Measurements from ENCODE around the gene SBF2.
A peak's percentile ranks its signal among the peaks of the same experiment; 100 is the strongest.

Gene SBF2

GRCh38 chr11:9758637-9759518 is 535.1 kb downstream of the SBF2 start:
- no peaks in the 10 kb centered on the region for H3K9me3 Mint-ChIP-seq
- DNase-seq: peak; percentile 64
- H3K4me3 Mint-ChIP-seq: peak overlapping the region; percentile 72
- no peaks in the 10 kb centered on the region for H3K36me3 Mint-ChIP-seq
- peak overlapping the region; percentile 82 for H3K27ac Mint-ChIP-seq
- H3K27me3 Mint-ChIP-seq: no peaks in the 10 kb centered on the region
- H3K4me1 Mint-ChIP-seq: peaks cover 36% of the 10 kb centered on the region
- CTCF ChIA-PET: interaction anchor here (0.5 to 3.7 kb wide), 19 partner anchors 11 to 566 kb away, joined by 3 to 37 read pairs (median 5); partner anchors contain the start of gene ADM

- DNase-seq: peak; percentile 94
- no peaks in the 10 kb centered on the region for H3K27me3 Mint-ChIP-seq
- CTCF ChIA-PET: interaction anchor here (0.5 to 3.7 kb wide), 12 partner anchors 10 to 567 kb away, joined by 3 to 37 read pairs (median 4); partner anchors contain the start of gene ADM
- no peaks in the 10 kb centered on the region for H3K9me3 Mint-ChIP-seq
- peaks cover 38% of the 10 kb centered on the region for H3K4me1 Mint-ChIP-seq
- peak overlapping the region; percentile 72 for H3K4me3 Mint-ChIP-seq
- H3K27ac Mint-ChIP-seq: peak overlapping the region; percentile 79
- no peaks in the 10 kb centered on the region for H3K36me3 Mint-ChIP-seq
Observed at GRCh38 chr11:9757809-9758636, 536.0 kb downstream of the SBF2 start.

DNA sequence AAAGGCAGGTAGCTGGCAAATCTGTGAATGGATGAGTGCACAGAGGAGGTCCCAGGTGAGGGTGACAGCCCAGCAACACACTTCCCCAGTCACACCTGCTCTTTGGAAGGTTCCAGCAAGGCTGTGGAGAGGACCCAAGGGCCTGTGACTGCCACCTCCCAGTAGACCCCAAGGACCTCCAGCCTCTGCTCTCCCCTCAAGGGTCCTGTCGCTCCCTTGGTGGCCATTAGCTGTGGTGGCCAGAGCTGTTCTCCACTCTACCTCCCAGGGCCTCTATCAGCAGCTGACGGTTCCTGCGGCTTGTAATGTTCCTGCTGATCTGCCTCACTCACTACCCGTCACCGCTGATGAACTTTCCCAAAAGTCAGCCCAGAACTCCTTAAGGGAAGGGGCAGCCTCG is 537.1 kb downstream of the SBF2 start:
- H3K27me3 Mint-ChIP-seq: no peaks in the 10 kb centered on the region
- H3K4me1 Mint-ChIP-seq: peaks cover 40% of the 10 kb centered on the region
- H3K27ac Mint-ChIP-seq: no peak overlapping the region
- no peak overlapping the region for H3K4me3 Mint-ChIP-seq
- CTCF ChIA-PET: interaction anchor here (1.0 kb wide), 2 partner anchors 216 to 551 kb away, joined by 3 read pairs; no protein-coding TSS in a partner anchor
- H3K9me3 Mint-ChIP-seq: no peaks in the 10 kb centered on the region
- no peaks in the 10 kb centered on the region for H3K36me3 Mint-ChIP-seq
- DNase-seq: no peak

DNA sequence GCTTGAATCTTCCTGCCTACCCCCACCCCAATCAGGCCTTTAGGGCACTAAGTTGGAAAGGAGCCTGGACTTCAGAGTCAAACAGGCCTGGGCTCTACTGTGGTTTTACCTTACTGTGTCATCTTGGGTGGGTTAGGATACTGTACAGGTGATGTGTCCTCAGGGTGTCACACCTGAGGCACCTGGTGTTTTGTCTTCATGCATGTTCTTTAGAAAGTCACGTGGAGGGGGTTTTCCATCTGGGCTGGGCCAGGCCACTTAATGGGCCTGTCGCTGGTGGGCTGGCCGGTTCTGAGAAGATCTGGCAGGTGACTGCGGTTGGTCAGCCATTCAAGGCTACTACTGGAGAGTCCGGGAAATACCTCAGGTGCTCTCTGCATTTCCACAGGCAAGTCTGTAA is 537.6 kb downstream of the SBF2 start:
- Mint-ChIP-seq H3K4me1 (peaks cover 40% of the 10 kb centered on the region), H3K9me3 (no peaks in the 10 kb centered on the region), H3K27me3 (no peaks in the 10 kb centered on the region), H3K27ac (no peak overlapping the region), H3K36me3 (no peaks in the 10 kb centered on the region), H3K4me3 (no peak overlapping the region)
- CTCF ChIA-PET: interaction anchor here (1.0 kb wide), 2 partner anchors 216 to 551 kb away, joined by 3 read pairs; no protein-coding TSS in a partner anchor
- no peak for DNase-seq

- Mint-ChIP-seq H3K27me3 (no peaks in the 10 kb centered on the region), H3K36me3 (no peaks in the 10 kb centered on the region), H3K27ac (no peak overlapping the region), H3K4me3 (no peak overlapping the region), H3K4me1 (peaks cover 40% of the 10 kb centered on the region), H3K9me3 (no peaks in the 10 kb centered on the region)
- no peak for DNase-seq
- CTCF ChIA-PET: interaction anchor here (2.2 kb wide), 1 partner anchor 217 kb away, joined by 6 read pairs; no protein-coding TSS in a partner anchor
Observed at GRCh38 chr11:9755561-9756185, 538.3 kb downstream of the SBF2 start.

- H3K9me3 Mint-ChIP-seq: no peaks in the 10 kb centered on the region
- CTCF ChIA-PET: interaction anchor here (1.0 to 2.2 kb wide), 4 partner anchors 219 to 554 kb away, joined by 3 to 6 read pairs (median 4); no protein-coding TSS in a partner anchor
- peaks cover 29% of the 10 kb centered on the region for H3K4me1 Mint-ChIP-seq
- no peak for DNase-seq
- no peak overlapping the region for H3K4me3 Mint-ChIP-seq
- no peak overlapping the region for H3K27ac Mint-ChIP-seq
- peaks cover 4% of the 10 kb centered on the region for H3K27me3 Mint-ChIP-seq
- no peaks in the 10 kb centered on the region for H3K36me3 Mint-ChIP-seq
Observed at GRCh38 chr11:9754010-9754471, 540.0 kb downstream of the SBF2 start.

GRCh38 chr11:9753021-9753420 is 541.0 kb downstream of the SBF2 start:
- no peak overlapping the region for H3K27ac Mint-ChIP-seq
- no peaks in the 10 kb centered on the region for H3K36me3 Mint-ChIP-seq
- DNase-seq: no peak

GRCh38 chr11:9752091-9752490 is 541.9 kb downstream of the SBF2 start:
- Mint-ChIP-seq H3K4me1 (peaks cover 27% of the 10 kb centered on the region), H3K27ac (no peak overlapping the region), H3K9me3 (no peaks in the 10 kb centered on the region), H3K27me3 (peaks cover 4% of the 10 kb centered on the region), H3K4me3 (no peak overlapping the region), H3K36me3 (no peaks in the 10 kb centered on the region)
- no peak for DNase-seq
- CTCF ChIA-PET: interaction anchor here (0.8 to 1.5 kb wide), 2 partner anchors 139 to 552 kb away, joined by 3 read pairs; no protein-coding TSS in a partner anchor

More at GRCh38 chr11:9753021-9753420, 541.0 kb downstream of the SBF2 start:
- H3K4me1 Mint-ChIP-seq: peaks cover 33% of the 10 kb centered on the region
- no peak overlapping the region for H3K4me3 Mint-ChIP-seq
- no peaks in the 10 kb centered on the region for H3K9me3 Mint-ChIP-seq
- peaks cover 4% of the 10 kb centered on the region for H3K27me3 Mint-ChIP-seq
- CTCF ChIA-PET: interaction anchor here (0.8 kb wide), 1 partner anchor 218 kb away, joined by 3 read pairs; no protein-coding TSS in a partner anchor

GRCh38 chr11:9750551-9750950 is 543.5 kb downstream of the SBF2 start:
- Mint-ChIP-seq H3K36me3 (no peaks in the 10 kb centered on the region), H3K4me1 (peaks cover 15% of the 10 kb centered on the region), H3K9me3 (no peaks in the 10 kb centered on the region), H3K27me3 (peaks cover 4% of the 10 kb centered on the region), H3K4me3 (no peak overlapping the region), H3K27ac (no peak overlapping the region)
- CTCF ChIA-PET: interaction anchor here (0.6 to 7.3 kb wide), 12 partner anchors 20 to 573 kb away, joined by 3 to 106 read pairs (median 5); no protein-coding TSS in a partner anchor
- no peak for DNase-seq

GRCh38 chr11:9748361-9748970 is 545.6 kb downstream of the SBF2 start:
- Mint-ChIP-seq H3K27ac (no peak overlapping the region), H3K4me1 (peaks cover 18% of the 10 kb centered on the region), H3K36me3 (no peaks in the 10 kb centered on the region), H3K4me3 (no peak overlapping the region), H3K9me3 (no peaks in the 10 kb centered on the region), H3K27me3 (peaks cover 4% of the 10 kb centered on the region)
- CTCF ChIA-PET: interaction anchor here (0.7 to 7.3 kb wide), 32 partner anchors 10 to 789 kb away, joined by 3 to 106 read pairs (median 4); partner anchors contain the start of genes ADM and WEE1
- DNase-seq: peak; percentile 80

GRCh38 chr11:9747828-9748227 is 546.2 kb downstream of the SBF2 start:
- no peak overlapping the region for H3K27ac Mint-ChIP-seq
- H3K4me3 Mint-ChIP-seq: no peak overlapping the region
- DNase-seq: no peak
- H3K27me3 Mint-ChIP-seq: peaks cover 4% of the 10 kb centered on the region
- no peaks in the 10 kb centered on the region for H3K9me3 Mint-ChIP-seq
- H3K36me3 Mint-ChIP-seq: no peaks in the 10 kb centered on the region
- peaks cover 14% of the 10 kb centered on the region for H3K4me1 Mint-ChIP-seq
- CTCF ChIA-PET: interaction anchor here (0.6 to 7.3 kb wide), 30 partner anchors 10 to 557 kb away, joined by 3 to 106 read pairs (median 4); partner anchors contain the start of genes ADM and WEE1

- Mint-ChIP-seq H3K9me3 (no peaks in the 10 kb centered on the region), H3K4me1 (peaks cover 14% of the 10 kb centered on the region), H3K27me3 (peaks cover 4% of the 10 kb centered on the region), H3K4me3 (no peak overlapping the region), H3K27ac (no peak overlapping the region), H3K36me3 (peaks cover 2% of the 10 kb centered on the region)
- CTCF ChIA-PET: interaction anchor here (0.6 to 7.3 kb wide), 18 partner anchors 9 to 288 kb away, joined by 3 to 106 read pairs (median 6); partner anchors contain the start of gene WEE1
- DNase-seq: no peak
Observed at GRCh38 chr11:9747229-9747628, 546.8 kb downstream of the SBF2 start.

Data from activated naive CD4-positive, alpha-beta T cell treated with anti-CD3 and anti-CD28 coated beads, Interleukin-2, amount 10 ng/mL, durations not matched to agents 7 days and 5 days (primary cell).